Stimulated activated CD4-positive, alpha-beta T cell treated with anti-CD3 and anti-CD28 coated beads, TNF-alpha, amount 100 ng/mL, for 4 hours (primary cell): ENCODE data around the gene DNASE1.

Source experiments
- DNase-seq, 3 experiments: peaks; one replicate each; pipeline ENCODE4 v3.0.0-alpha.2; 2020; ENCODE audit warnings: low read depth in 3 of 3

The DNASE1 gene

GRCh38 chr16:3695610-3696369 is 41.3 kb downstream of the DNASE1 start:
- no peak for DNase-seq

GRCh38 chr16:3696425-3697218 is 42.1 kb downstream of the DNASE1 start:
- DNase-seq, result no peak

- no peak for DNase-seq
Observed at GRCh38 chr16:3698941-3699340, 44.5 kb downstream of the DNASE1 start.

GRCh38 chr16:3701531-3701930 is 47.0 kb downstream of the DNASE1 start:
- DNase-seq, result no peak

- no peak for DNase-seq
Observed at GRCh38 chr16:3702082-3702481, 47.6 kb downstream of the DNASE1 start.

GRCh38 chr16:3706253-3707012 is 51.9 kb downstream of the DNASE1 start:
- no peak for DNase-seq
